Astrocyte of the cerebellum (primary cell): ENCODE results near the gene SMURF2.
A peak's percentile ranks its signal among the peaks of the same experiment; 100 is the strongest.

ENCODE experiments used
- DNase-seq: peaks from one replicate; pipeline ENCODE4 v3.0.0-alpha.2; 2011; ENCODE audit warnings: low read depth
- H3K4me3 ChIP-seq: 2 replicates; pipeline ENCODE4 v1.5.1; 2011; ENCODE audit warnings: mild to moderate bottlenecking, low read depth, low read length, moderate library complexity
- in situ Hi-C: cut with HindIII; loops from 2 replicates; pipeline ENCODE4 v1.10.0; 2017; ENCODE audit warnings: low sequenced_read_pairs
- TF ChIP-seq, protein P1 (sequence below): IDR thresholded peaks from 2 replicates; pipeline ENCODE4 v1.5.1; 2012; ENCODE audit warnings: low read length, low read depth, moderate library complexity, mild to moderate bottlenecking; ENCODE audit errors: missing control alignments

SMURF2 gene

GRCh38 chr17:64661976-64662773 is at the start of gene SMURF2:
Gene SMURF2 (minus strand): TSS chr17:64662307. CDS start chr17:64661880, 427 bp downstream.
- TF ChIP-seq, protein P1, sequence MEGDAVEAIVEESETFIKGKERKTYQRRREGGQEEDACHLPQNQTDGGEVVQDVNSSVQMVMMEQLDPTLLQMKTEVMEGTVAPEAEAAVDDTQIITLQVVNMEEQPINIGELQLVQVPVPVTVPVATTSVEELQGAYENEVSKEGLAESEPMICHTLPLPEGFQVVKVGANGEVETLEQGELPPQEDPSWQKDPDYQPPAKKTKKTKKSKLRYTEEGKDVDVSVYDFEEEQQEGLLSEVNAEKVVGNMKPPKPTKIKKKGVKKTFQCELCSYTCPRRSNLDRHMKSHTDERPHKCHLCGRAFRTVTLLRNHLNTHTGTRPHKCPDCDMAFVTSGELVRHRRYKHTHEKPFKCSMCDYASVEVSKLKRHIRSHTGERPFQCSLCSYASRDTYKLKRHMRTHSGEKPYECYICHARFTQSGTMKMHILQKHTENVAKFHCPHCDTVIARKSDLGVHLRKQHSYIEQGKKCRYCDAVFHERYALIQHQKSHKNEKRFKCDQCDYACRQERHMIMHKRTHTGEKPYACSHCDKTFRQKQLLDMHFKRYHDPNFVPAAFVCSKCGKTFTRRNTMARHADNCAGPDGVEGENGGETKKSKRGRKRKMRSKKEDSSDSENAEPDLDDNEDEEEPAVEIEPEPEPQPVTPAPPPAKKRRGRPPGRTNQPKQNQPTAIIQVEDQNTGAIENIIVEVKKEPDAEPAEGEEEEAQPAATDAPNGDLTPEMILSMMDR = no peak
- peak within 1 kb of the TSS; percentile 66 for H3K4me3 ChIP-seq
- in situ Hi-C loops = no loop called here
- DNase-seq = no peak

DNA sequence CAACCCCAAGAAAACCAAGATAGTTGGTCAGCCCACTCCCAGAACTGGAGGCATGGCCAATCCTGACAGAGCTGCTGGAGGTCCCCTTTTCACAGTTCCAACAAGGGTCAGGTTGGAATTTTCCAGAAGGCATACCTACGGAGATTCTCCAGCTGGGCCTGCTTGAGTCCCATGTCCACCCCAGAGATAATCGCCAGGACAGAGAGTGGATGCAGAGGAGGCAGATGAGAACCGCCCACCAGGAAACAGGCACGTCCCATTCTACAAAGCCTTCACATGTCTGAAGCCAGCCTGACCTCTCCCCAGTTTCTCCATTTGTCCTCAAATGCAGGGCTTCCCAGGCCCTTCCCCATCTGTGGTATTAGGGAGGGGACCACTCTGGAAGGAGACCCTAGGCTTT is 47.4 kb upstream of the SMURF2 start:
- TF ChIP-seq, protein P1 = no peak
- in situ Hi-C loops = no loop called here
- H3K4me3 ChIP-seq = no peak overlapping the region
- DNase-seq = no peak

DNA sequence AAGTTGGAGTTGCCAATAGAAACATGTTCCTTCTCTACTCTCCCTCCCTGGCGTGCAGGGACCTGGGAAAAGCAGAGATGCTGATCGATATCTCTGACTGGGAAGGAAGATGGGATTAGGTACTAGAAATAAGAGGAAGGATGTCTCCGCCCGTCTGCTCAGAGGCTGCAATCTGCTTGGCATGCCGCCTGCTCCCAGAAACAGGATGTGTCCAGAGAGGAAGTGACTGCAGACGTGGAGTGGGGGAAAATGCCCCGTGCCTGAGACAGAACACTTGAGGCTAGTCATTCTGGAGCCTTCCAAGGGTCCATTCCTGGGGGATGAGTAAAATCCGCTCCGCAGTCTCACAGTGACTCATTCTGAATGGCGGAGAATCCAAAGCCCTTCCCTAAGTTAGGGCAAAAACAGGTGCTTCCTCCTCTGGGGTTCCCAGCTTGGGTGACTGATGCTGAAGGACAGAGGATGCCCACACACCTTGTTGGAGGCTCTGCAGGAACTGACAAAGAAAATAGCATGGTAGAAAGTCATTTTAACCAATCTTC is 45.0 kb upstream of the SMURF2 start:
- DNase-seq = peak; percentile 96
- in situ Hi-C loops = no loop called here
- TF ChIP-seq, protein P1 = no peak
- H3K4me3 ChIP-seq = no peak overlapping the region

DNA sequence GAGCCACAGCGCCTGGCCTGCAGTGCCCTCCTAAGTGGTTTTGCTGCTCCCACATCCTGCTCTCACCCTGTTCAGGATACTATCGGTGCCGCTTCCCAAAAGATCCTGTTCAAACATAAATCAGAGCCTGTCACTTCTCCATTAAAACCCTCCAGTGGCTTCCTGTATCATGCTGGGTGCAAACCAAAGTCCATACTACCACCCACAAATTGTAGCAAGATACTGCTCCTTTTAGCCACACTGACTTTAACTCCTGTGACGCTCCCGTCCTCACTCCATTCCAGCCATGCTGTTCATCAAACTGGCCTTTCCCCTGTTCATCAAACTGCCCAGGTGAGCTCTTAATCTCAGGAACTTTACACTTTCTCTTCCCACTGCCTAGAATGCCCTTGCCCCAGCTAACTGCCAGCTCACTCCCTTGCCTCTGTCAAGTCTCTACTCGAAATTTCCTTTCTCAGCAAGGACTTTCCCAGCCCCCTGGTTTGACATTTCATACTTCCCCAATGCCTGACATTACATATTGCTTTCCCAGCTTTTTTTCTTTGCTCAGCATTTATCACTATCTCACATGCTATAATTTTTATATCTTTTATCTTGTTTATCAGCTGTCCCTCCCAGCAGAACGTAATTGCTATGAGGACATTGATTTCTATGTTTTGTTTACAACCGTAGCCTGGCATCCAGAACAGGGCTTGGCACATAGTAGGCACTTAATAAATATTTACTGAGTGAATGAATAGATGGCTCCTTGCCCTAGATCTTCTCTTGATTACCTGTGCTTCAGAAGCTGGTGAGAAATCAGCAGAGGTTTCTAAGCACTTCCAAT is 44.3 kb upstream of the SMURF2 start:
- H3K4me3 ChIP-seq = no peak overlapping the region
- TF ChIP-seq, protein P1 = no peak
- in situ Hi-C loops = no loop called here
- DNase-seq = no peak

DNA sequence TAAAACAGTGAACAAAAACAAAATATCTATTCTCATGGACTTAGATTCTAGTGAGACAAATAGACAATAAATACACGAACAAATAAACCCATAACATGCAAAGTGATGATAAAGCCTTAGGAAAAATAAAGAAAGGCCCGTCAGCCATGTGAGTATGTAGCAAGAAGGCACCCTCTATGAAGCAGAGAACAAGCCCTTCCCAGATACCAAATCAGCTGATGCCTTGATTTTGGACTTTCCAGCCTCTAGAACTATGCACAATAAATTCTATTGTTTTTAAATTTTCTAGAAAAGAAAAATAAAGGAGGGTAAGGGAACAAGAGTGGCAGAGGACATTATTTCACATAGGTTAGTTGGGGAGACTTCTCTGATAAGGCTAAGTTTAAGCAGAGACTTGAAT is 40.7 kb upstream of the SMURF2 start:
- in situ Hi-C loops = no loop called here
- TF ChIP-seq, protein P1 = no peak
- DNase-seq = no peak
- no peak overlapping the region for H3K4me3 ChIP-seq

DNA sequence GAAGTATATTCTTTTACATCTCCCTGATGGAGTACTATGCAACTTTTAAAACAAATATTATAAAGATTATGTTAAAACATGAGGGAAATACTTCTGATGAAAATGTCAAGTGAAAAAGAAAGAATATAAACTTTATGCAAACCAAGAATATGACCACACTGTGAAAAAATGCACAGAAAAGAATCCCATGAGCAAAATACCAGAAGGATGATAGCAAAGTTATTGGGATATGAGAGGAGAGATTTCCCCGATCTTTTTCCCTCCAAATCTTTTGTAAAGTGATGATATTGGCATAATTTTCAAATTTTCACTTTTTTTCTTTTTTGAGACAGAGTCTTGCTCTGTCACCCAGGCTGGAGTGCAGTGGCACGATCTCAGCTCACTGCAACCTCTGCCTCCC is 36.6 kb upstream of the SMURF2 start:
- DNase-seq = no peak
- in situ Hi-C loops = no loop called here
- TF ChIP-seq, protein P1 = no peak
- no peak overlapping the region for H3K4me3 ChIP-seq
